Activated T-cell treated with anti-CD3 and anti-CD28 coated beads, Interleukin-2, amount 50 U/mL, for 48 hours (primary cell): ENCODE data around the gene DDR1.
"Not testable (repeated sequence)": the region's sequence is repeated elsewhere in the genome, so short reads cannot be mapped to it uniquely, and the experiment has no call there.

Experiments
- DNase-seq, 2 experiments: peaks; one replicate each; pipeline ENCODE4 v3.0.0-alpha.2; 2020

DDR1 gene

DNA sequence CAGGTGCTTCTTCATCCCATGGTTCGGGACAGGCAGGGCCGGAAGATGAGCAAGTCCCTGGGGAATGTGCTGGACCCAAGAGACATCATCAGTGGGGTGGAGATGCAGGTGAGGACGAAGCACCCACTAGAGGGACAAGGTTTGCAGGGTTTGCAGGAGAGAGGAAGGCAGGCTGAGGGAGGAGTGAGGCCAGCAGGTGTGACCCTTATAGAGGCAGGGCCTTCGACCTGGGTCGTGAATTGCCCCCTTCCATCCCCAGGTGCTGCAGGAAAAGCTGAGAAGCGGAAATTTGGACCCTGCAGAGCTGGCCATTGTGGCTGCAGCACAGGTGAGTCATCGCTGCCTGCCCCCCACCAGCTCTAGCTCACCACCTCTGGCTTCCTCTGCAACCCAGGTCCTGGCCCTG, 38.1 kb downstream of the DDR1 start:
- no peak for DNase-seq

DNA sequence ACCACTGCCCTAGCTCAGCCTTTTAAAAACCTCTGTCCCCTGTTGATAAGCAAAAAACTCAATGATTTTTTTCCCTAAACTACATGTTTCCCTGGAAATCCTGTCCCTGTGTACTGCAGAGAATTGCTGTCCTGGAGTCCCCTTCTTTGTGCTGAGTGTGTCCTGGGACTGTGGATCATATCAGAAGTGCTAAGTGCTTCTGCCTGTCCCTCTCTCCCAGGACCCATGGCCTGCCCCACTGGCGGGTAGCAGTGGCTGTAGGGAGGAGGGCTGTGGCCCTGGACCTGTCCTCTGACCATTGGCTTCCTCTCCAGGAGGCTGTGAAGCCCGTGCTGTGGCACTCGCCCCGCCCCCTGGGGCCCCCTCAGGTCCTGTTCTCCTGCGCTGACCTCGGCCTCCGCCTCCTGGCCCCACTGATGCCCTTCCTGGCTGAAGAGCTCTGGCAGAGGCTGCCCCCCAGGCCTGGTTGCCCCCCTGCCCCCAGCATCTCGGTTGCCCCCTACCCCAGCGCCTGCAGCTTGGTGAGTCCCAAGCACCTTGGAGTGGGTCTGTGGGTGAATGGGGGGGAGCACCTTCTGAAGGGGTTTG, 39.8 kb downstream of the DDR1 start:
- not testable (repeated sequence) for DNase-seq

DNA sequence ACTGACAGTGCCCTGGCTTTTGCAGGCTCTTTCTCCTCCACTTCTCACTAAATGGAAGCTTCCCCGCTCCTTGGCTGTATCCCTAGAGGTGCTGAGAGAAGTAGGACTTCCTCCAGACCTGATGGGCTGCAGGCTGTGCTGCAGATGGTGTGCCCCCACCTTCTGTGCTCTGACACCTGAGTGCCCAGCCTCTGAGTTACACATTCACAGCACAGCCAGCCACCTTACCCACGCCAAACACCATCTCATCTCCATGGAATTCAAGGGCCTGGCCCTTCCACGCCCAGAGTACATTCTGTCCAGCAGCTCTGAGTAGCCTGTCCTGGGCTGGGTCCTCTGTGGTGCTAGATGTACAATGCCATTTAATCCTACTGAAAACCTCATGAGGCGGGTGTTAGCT, 42.3 kb downstream of the DDR1 start:
- DNase-seq: no peak

DNA sequence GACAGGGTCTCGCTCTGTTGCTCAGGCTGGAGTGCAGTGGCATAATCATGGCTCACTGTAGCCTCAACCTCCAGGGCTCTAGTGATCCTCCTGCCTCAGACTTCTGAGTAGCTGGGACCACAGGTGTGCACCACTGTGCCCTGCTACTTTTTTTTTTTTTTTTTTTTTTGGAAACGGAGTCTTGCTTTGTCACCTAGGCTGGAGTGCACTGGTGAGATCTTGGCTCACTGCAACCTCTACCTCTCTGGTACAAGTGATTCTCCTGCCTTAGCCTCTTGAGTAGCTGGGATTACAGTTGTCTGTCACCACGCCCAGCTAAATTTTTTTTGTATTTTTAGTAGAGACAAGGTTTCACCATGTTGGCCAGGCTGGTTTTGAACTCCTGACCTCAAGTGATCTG, 42.8 kb downstream of the DDR1 start:
- DNase-seq: not testable (repeated sequence)

DNA sequence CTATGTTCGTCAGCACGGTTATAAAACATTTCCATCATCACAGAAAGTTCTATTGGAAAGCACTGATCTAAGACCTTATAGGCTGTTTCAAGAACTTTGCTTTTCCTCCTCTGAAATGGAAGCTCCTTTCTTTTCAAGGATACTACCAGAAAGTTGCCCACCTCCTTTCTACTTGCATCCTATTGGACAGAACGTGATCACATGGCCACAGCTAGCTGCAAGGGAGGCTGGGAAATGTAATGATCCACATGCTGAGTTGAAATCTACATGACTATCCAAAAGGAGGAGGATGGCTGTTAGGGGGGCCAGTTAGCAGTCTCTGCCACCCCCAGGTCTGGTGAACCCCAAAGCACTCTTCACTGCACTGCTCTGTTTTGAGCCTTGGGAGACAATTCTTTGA, 44.4 kb downstream of the DDR1 start:
- DNase-seq: no peak

DNA sequence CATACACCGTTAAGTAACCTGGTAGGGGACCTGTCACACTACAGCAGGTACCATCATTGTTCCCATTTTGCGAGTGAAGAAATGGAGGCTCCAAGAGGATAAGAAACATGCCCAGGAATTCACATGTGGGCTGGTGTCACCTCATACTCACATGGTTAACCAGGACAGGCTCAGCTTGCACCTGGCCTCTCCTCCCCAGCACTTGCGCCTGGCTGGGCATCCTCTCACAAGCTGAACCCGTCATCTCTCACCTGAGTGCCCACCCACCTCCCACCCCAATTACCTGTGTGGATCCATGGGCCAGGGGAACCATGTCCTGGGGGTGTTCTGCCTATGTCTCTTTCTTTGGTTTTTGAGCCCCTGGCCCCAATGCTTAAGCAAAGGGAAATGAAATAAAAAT, 46.2 kb downstream of the DDR1 start:
- no peak for DNase-seq

DNA sequence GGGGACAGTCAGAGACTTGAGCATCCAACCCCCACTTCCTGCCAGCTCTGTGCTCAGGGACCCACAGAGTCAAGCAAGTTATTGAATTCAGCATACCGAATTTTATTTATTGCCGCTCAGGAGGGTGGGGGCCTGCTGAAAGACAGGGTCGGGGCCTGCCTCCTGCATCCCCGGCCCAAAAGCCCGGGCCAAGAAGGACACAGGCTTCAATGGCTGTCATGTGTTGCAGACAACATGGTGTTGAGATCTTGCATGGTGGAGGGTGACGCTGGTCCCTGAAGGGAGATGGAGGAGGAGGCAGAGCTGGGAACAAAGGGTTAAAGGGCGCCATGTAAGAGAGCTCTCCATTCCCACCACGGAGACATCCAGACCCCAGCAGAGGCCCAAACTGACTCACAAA, 47.0 kb downstream of the DDR1 start:
- DNase-seq: no peak

DNA sequence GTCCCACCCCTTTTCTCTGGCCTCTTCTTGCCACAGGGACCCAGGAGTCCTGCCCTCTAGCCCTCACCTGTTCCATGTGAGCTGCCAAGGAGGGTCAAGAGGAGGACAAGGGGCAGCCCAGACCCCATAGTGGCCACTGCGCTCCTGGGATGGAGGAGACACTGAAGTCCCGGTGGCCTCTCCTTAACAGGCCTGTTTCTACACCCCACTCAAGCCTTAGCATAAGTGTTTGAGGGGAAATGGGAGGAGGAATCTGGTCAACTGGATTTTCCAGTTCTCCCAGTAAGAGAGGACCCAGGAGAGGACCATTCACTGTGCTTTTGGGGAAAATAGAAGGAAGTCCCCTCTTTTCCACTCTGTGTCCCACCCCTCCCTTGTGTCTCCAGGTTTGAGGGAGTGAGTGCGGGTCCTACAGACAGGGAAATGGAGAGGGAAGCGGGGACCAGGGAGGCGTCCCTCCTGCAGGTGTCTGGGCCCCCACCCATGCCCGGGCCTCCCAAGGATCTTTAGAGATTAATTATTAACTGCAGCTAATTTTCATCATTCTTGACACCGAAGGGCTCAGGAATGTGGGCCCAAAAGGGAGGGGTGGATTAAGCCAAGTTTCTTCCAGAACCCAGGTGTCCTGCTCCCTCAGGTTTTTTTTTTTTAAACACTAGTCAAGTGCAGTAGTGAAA, 47.8 kb downstream of the DDR1 start, which contains the start of gene SFTA2:
Gene SFTA2 (minus strand): TSS at position 202 of the 677 bp plus-strand sequence. CDS start 74 bp downstream, at position 128.
- no peak for DNase-seq

DNA sequence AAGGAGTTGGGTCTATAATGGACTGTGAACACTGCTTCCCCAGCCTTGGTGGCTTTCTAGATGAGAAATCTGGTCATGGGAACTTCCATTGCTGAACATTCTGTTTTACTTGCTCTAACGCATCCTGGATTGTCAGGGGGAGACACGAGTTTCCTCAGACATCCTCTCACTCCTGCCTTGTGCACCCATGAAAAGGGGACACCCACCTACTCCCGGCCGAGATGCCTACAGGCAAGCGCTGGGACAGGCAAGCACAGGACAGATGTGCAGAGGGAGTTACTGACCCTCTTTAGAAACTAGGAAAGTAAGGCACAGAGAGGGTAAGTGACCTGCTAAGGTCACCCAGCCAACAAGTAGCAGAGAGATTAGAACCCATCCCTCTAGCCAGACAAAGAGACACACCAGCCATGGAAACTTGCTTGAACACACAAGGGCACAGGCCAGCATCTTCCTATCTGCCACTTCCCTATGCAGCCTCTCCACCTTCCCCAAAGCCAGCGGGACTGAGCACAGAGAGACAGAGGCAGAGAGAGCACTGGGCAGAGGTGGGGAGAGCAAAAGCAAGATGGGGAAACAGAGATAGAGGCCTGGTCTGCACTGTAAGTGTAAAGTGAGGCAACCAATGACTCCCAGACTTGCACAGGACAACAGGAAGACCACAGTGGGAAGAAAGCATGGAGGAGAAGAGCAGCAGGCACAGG, 48.5 kb downstream of the DDR1 start:
- no peak for DNase-seq

DNA sequence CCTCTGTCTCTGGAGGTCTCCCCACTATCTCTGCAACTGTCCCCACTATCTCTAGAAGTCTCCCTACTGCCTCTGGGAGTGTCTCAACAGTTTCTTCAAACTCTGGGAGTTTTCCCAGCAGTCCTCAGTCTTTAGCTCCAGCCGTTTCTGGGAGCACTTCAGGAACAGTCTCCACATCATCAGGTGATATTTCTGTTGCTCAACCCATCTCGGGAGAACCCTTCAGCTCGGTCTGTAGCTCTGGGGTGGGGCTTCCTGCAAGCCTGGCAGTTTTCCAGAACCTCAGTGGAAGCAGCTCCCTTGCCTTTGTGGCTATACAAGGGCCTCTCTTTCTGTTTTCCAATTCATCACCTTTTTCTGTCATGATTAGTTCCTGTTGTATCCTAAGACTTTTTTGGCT, 50.7 kb downstream of the DDR1 start:
- DNase-seq: no peak

DNA sequence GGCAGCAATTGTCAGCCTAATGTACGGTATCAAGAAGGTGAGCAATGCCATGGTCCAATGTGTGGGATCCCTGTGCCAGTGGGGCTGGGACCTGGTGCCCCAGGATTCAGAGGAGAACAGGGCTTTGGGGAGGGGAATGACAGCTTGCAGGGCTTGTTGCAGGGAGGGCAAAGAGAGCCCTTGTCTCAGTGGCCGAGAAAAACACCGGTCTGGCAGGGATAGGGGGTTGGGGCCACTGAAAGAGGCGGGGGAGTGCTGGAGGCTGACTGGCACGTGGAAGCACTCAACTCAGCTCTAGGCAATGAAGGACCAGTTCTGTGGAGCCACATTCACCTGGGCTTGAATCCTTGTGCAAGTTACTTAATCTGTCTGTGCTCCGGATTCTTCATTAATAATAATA, 52.9 kb downstream of the DDR1 start:
- DNase-seq: no peak

DNA sequence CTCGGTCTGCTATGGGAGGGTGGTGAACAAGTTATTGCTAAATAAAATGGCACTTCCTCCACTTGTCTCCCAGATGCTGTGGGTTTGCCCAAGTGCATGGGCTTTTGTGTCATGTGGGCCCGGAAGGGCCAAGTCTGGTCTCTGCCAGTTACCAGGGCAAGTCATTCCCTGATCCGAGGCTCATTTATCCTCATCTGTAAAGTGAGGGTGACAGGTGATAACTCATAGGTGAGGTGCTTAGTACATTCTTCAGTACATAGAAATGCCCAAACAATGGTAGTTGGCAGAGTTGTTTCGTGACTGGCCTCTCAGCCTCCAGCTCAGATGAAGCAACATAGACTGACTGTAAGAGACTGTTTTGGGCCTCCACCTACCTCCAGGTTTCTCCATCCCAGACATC, 54.4 kb downstream of the DDR1 start:
- no peak for DNase-seq

DNA sequence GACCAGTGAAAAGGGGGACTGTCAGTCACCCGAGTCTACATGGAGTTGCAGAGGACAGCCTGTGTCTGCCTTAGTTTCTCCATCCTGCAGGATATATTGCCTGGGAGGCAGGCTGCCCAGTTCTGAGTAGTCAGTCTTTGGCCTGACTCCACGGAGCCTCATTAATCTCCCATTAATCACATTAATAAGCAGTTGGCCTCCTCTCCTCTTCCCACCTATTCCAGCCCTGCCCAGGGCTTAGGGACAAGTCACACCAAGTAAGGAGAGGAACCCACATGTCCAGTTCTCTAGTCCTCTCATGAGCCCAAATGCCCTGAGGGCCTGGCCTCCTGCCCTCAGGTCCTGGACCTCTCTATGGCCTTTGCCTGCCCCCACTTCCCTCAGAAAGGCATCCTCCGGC, 55.2 kb downstream of the DDR1 start:
- no peak for DNase-seq

DNA sequence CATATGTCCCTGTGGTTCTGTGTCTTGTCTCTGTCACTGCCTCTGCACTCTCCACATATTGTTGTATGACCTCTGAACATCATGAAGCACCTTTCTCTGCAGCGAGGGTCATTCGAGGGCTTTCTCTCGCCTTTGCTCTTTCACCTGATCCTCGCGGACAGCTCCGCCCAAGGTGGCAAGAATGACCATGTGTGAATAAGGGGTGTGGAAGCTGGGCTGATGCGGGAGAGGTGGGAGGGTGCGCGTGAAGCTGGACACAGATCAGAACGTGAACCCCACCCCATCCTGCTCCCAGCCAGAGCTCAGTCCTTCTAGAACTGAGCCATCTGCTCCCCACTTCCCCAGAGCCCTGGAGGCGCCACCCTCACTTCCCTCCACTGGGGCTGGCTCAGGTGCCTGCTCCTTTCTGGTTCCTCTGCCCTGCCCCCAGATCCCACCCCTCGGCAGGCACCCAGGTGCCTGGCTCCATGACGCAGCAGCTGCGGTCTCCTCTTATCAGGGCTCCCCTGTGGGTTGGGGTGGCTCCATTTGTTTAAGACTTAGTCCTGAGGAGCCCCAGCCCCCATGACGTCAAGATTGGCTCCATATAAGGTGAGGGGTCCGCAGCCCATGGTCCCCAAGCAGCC, 56.2 kb downstream of the DDR1 start, which contains the start of gene MUCL3:
Gene MUCL3 (plus strand): TSS at position 613 of the 626 bp plus-strand sequence. CDS start 27 bp downstream, outside the sequence.
- DNase-seq: no peak

DNA sequence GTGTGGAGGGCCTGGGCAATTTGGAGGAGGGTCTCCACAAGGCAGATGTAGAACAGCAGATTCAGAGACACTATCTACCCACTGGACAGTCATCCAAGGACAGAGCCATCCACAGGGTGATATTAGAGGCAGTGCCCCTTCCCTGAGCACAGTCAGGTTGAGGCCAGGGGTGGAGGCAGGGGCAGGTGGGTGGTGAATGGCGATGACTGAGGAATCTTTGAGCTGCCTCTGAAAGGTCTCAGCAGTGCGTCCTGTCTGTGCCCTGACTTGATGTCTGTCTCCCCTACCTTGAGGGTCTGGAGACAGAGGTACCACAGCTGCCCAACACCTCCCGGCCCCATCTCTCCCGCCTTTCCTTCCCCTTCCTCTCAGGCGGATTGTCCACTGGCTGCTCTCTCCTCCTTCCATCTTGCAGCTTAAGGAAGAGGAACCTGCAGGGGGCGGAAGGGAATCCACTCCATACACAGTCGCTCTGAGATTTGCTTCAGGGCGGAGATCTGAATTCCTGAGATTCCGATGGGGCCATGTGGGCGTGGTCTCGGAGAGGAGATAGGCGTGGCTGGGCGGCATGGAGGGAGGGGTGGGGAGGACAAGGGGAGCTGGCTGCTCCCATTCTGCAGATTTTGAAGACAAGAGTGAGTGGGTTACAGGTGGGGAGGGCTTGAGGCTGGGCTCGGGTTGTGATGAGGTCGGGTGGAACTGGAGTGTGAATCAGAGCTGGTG, 58.2 kb downstream of the DDR1 start:
- DNase-seq: no peak

DNA sequence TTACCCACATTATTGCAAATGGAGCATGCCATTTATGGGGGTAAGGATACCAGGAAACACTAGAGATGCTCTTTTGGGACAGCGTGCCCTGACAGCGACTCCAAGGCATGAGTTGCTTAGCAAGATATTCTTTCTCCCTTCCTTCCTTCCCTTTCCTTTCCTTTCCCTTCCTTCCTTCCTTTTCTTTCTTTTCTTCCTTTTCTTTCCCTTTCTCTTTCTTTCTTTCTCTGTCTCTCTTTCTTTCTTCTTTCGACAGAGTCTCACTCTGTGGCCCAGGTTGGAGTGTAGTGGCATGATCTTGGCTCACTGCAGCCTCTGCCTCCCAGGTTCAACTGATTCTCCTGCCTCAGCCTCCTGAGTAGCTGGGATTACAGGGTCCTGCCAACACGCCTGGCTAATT, 59.7 kb downstream of the DDR1 start:
- no peak for DNase-seq

DNA sequence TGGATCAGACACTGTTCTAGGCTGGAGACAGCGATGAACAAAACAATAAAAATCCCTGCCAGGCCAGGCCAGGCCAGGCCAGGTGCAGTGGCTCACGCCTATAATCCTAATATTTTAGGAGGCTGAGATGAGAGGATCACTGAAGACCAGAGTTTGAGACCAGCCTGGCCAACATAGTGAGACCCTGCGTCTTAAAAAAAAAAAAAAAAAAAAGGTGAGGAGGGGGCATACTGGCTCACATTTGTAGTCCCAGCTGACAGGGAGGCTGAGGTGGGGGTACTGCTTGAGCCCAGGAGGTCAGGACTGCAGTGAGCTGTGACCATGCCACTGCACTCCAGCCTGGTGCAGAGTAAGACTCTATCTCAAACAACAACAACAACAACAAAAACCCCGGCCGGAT, 61.0 kb downstream of the DDR1 start:
- DNase-seq: no peak

DNA sequence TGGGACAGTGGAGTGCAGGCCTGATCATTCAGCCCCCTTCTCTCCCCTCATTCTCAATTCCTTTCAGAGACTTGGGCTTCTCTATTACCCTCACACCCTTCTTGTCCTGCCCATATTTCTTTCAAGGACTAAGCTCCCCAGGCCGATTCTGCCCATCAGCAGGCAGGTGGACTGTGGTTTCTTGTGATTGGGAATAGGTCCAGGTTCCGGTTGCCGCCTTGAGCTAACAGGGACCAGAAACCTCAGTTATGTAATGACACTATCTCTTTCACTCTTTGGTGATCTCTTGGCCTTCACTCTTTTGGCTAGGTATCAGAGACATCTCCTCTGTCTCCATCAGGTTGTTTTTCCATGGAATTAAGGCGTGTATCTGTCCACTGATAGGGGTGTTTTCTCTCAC, 62.9 kb downstream of the DDR1 start:
- no peak for DNase-seq

DNA sequence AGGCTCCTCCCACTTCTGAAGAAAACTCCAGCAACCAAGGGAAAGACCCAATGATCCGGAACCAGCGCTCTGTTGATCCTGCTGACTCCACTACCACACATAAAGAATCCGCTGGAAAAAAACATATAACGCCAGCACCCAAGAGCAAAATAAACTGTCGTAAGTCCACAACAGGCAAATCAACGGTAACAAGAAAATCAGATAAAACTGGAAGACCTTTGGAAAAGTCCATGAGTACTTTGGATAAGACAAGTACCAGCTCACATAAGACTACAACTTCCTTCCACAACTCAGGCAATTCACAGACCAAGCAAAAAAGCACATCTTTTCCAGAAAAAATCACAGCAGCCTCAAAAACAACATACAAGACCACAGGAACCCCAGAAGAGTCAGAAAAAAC, 64.5 kb downstream of the DDR1 start:
- no peak for DNase-seq
